H1 (cell line): ENCODE data around the gene RRBP1. TPM values are rescaled to one million over a fixed set of nuclear protein-coding genes. Genes with fewer than 3 reads are reported as not detected.

Experiments
- CTCF ChIA-PET: fragments of 300-600 bp; sonication (Branson Sonifier 250); formaldehyde crosslinking; loops from one replicate; lab custom pipeline; 2021; ENCODE audit not compliant: partially characterized antibody; lab: Charles Lee
- POLR2A ChIA-PET: fragments of 300-600 bp; sonication (Branson Sonifier 250); formaldehyde crosslinking; loops from one replicate; lab custom pipeline; 2021; ENCODE audit warnings: inconsistent platforms; ENCODE audit not compliant: partially characterized antibody; lab: Charles Lee
- DNase-seq, 2 experiments: peaks; one replicate each; pipeline versions ENCODE4 v3.0.0 to v3.0.0-alpha.2; 2010 to 2022; ENCODE audit warnings: low spot score in 2 of 2, low read depth in 1 of 2, mixed read lengths in 1 of 2
- FAIRE-seq: peaks from 2 replicates; lab custom pipeline; 2011; peaks lifted over from hg19 to GRCh38; lab: Jason Lieb, UNC
- H2AFZ ChIP-seq: 2 replicates; pipeline ENCODE4 v1.8.1; 2012; ENCODE audit warnings: low read length, inconsistent platforms
- H2AK5ac ChIP-seq: 2 replicates; pipeline ENCODE4 v1.6.1; 2013; ENCODE audit warnings: low read depth, low read length
- H2BK120ac ChIP-seq: replicated peaks from 2 replicates; pipeline ENCODE3; 2013; ENCODE audit warnings: low read depth, low read length, inconsistent platforms
- H2BK12ac ChIP-seq: 2 replicates; pipeline ENCODE4 v1.6.1; 2013; ENCODE audit warnings: low read depth, low read length
- H2BK15ac ChIP-seq: 2 replicates; pipeline ENCODE4 v1.6.1; 2013; ENCODE audit warnings: low read length
- H2BK20ac ChIP-seq: 2 replicates; pipeline ENCODE4 v1.6.1; 2013; ENCODE audit warnings: low read length
- H2BK5ac ChIP-seq: 2 replicates; pipeline ENCODE4 v1.6.1; 2013; ENCODE audit warnings: low read depth, low read length
- H3K14ac ChIP-seq: 2 replicates; pipeline ENCODE4 v1.6.1; 2013; ENCODE audit warnings: inconsistent platforms; ENCODE audit not compliant: insufficient read length
- H3K18ac ChIP-seq: 2 replicates; pipeline ENCODE4 v1.6.1; 2013; ENCODE audit warnings: low read length; ENCODE audit errors: extremely low read depth
- H3K23ac ChIP-seq: 2 replicates; pipeline ENCODE4 v1.6.1; 2013; ENCODE audit warnings: inconsistent platforms; ENCODE audit not compliant: insufficient read length
- H3K23me2 ChIP-seq: 2 replicates; pipeline ENCODE4 v1.6.1; 2013; ENCODE audit warnings: low read depth, low read length
- H3K27ac ChIP-seq: 2 replicates; pipeline ENCODE4 v1.6.1; 2011; ENCODE audit warnings: low read depth, low read length, inconsistent platforms
- H3K27me3 ChIP-seq, 4 experiments: replicated peaks in 1 of 4; 1 replicate in 1 of 4; 2 replicates in 3 of 4; pipeline versions ENCODE4 v1.6.1 to v1.8.1; 2011 to 2013; ENCODE audit warnings: low read length in 3 of 4, mild to moderate bottlenecking in 3 of 4, inconsistent platforms in 2 of 4, mixed read lengths in 2 of 4, moderate library complexity in 1 of 4; ENCODE audit not compliant: control insufficient read depth in 3 of 4, insufficient read depth in 3 of 4; ENCODE audit errors: extremely low read depth in 1 of 4
- H3K36me3 ChIP-seq, 4 experiments: 2 replicates each; pipeline versions ENCODE4 v1.6.1 to v1.8.1; 2011 to 2013; ENCODE audit warnings: mild to moderate bottlenecking in 4 of 4, low read length in 3 of 4, moderate library complexity in 2 of 4, control low read depth in 1 of 4, inconsistent platforms in 1 of 4; ENCODE audit not compliant: insufficient read depth in 4 of 4, control insufficient read depth in 2 of 4
- H3K4ac ChIP-seq: replicated peaks from 2 replicates; pipeline ENCODE3; 2013; ENCODE audit warnings: low read length, low read depth, mixed read lengths, inconsistent platforms; ENCODE audit not compliant: insufficient read length
- H3K4me1 ChIP-seq, 4 experiments: replicated peaks in 1 of 4; 1 replicate in 1 of 4; 2 replicates in 3 of 4; pipeline versions ENCODE4 v1.6.1 to v1.8.1; 2011 to 2013; ENCODE audit warnings: low read length in 3 of 4, inconsistent platforms in 2 of 4, mixed read lengths in 1 of 4; ENCODE audit not compliant: insufficient read depth in 4 of 4, control insufficient read depth in 3 of 4
- H3K4me2 ChIP-seq, 2 experiments: 2 replicates each; pipeline versions ENCODE4 v1.6.1 to v1.8.1; 2011 to 2013; ENCODE audit warnings: low read depth in 2 of 2, low read length in 2 of 2, control low read depth in 1 of 2, inconsistent platforms in 1 of 2, mild to moderate bottlenecking in 1 of 2; ENCODE audit not compliant: insufficient read depth in 1 of 2
- H3K4me3 ChIP-seq, 4 experiments: fragments of 200-600, 300-600 bp in 1 of 4; sonication (generic), shearing (Covaris generic), sonication (Bioruptor Twin) in 1 of 4; 2 replicates each; pipeline versions ENCODE4 v1.5.1 to v1.8.1; 2011 to 2016; ENCODE audit warnings: low read length in 4 of 4, low read depth in 3 of 4, control low read depth in 2 of 4, inconsistent platforms in 2 of 4, mild to moderate bottlenecking in 2 of 4, mixed read lengths in 1 of 4, moderate library complexity in 1 of 4; ENCODE audit not compliant: insufficient read depth in 2 of 4; ENCODE audit errors: extremely low read depth in 1 of 4
- H3K56ac ChIP-seq: replicated peaks from 2 replicates; pipeline ENCODE3; 2013; ENCODE audit warnings: low read depth, mild to moderate bottlenecking, mixed read lengths, low read length, inconsistent platforms; ENCODE audit not compliant: insufficient read length
- H3K79me1 ChIP-seq: 2 replicates; pipeline ENCODE4 v1.6.1; 2013; ENCODE audit warnings: low read depth, low read length, control low read depth
- H3K79me2 ChIP-seq, 2 experiments: 2 replicates each; pipeline versions ENCODE4 v1.6.1 to v1.8.1; 2012 to 2013; ENCODE audit warnings: low read length in 2 of 2, mild to moderate bottlenecking in 2 of 2, inconsistent platforms in 1 of 2; ENCODE audit not compliant: insufficient read depth in 2 of 2, control insufficient read depth in 1 of 2
- H3K9ac ChIP-seq, 4 experiments: replicated peaks in 1 of 4; 1 replicate in 1 of 4; 2 replicates in 3 of 4; pipeline versions ENCODE4 v1.6.1 to v1.8.1; 2011 to 2013; ENCODE audit warnings: low read depth in 3 of 4, low read length in 3 of 4, control low read depth in 2 of 4, mild to moderate bottlenecking in 2 of 4, moderate library complexity in 2 of 4, inconsistent platforms in 1 of 4; ENCODE audit errors: extremely low read depth in 1 of 4
- H3K9me3 ChIP-seq, 2 experiments: 2 replicates each; pipeline versions ENCODE4 v1.6.1 to v1.8.1; 2012 to 2013; ENCODE audit warnings: mild to moderate bottlenecking in 2 of 2, moderate library complexity in 2 of 2, control low read depth in 1 of 2, inconsistent platforms in 1 of 2, low read depth in 1 of 2, low read length in 1 of 2, mixed read lengths in 1 of 2; ENCODE audit not compliant: insufficient read depth in 2 of 2
- H4K20me1 ChIP-seq, 2 experiments: replicated peaks in 1 of 2; 2 replicates each; pipeline versions ENCODE3 to v1.8.1; 2011 to 2013; ENCODE audit warnings: inconsistent platforms in 2 of 2, low read length in 2 of 2, mild to moderate bottlenecking in 1 of 2; ENCODE audit not compliant: insufficient read depth in 2 of 2, control insufficient read depth in 1 of 2
- H4K5ac ChIP-seq: 2 replicates; pipeline ENCODE4 v1.6.1; 2013; ENCODE audit warnings: low read length, low read depth, mixed read lengths, inconsistent platforms; ENCODE audit not compliant: insufficient read length
- H4K8ac ChIP-seq: 2 replicates; pipeline ENCODE4 v1.8.0; 2013; ENCODE audit warnings: mild to moderate bottlenecking, moderate library complexity, low read length, inconsistent platforms; ENCODE audit not compliant: insufficient read depth; ENCODE audit errors: extremely low read depth
- H4K91ac ChIP-seq: replicated peaks from 2 replicates; pipeline ENCODE3; 2013; ENCODE audit warnings: low read length, mixed read lengths, inconsistent platforms; ENCODE audit not compliant: insufficient read length
- ASH2L ChIP-seq: fragments of 200-600, 300-600 bp; sonication (generic); IDR thresholded peaks from one replicate; pipeline ENCODE4 v1.7.1; 2017; ENCODE audit warnings: low read length
- BRCA1 ChIP-seq: IDR thresholded peaks from 2 replicates; pipeline ENCODE4 v1.6.1; 2012; ENCODE audit warnings: low read depth, low read length, improper control_type of control experiment
- CHD2 ChIP-seq: IDR thresholded peaks from 2 replicates; pipeline ENCODE4 v1.6.1; 2012; ENCODE audit warnings: low read length, improper control_type of control experiment
- EZH2 ChIP-seq: fragments of 200-600 bp; sonication (generic); IDR thresholded peaks from 2 replicates; pipeline ENCODE4 v1.7.1; 2012; ENCODE audit warnings: low read depth, mild to moderate bottlenecking, moderate library complexity, low read length, inconsistent platforms; ENCODE audit not compliant: severe bottlenecking
- GABPA ChIP-seq: IDR thresholded peaks from 2 replicates; pipeline ENCODE4 v1.6.1; 2011; ENCODE audit warnings: mild to moderate bottlenecking, low read length, moderate library complexity, borderline replicate concordance; ENCODE audit not compliant: insufficient read depth
- KDM1A ChIP-seq: fragments of 200-600, 300-600 bp; sonication (generic); IDR thresholded peaks from 2 replicates; pipeline ENCODE4 v1.7.1; 2016; ENCODE audit warnings: mild to moderate bottlenecking, low read length, borderline replicate concordance
- KDM4A ChIP-seq: IDR thresholded peaks from one replicate; pipeline ENCODE4 v1.7.1; 2012; ENCODE audit warnings: low read depth, mild to moderate bottlenecking, moderate library complexity, low read length, inconsistent platforms; ENCODE audit not compliant: severe bottlenecking
- NANOG ChIP-seq: IDR thresholded peaks from 2 replicates; pipeline ENCODE4 v1.6.1; 2011; ENCODE audit warnings: low read length, low read depth, mild to moderate bottlenecking, inconsistent platforms; ENCODE audit not compliant: insufficient read depth, poor library complexity, severe bottlenecking
- NRF1 ChIP-seq: IDR thresholded peaks from 2 replicates; pipeline ENCODE4 v1.6.1; 2011; ENCODE audit warnings: mild to moderate bottlenecking, low read depth, low read length, improper control_type of control experiment
- RBBP5 ChIP-seq: IDR thresholded peaks from 2 replicates; pipeline ENCODE4 v1.7.1; 2012; ENCODE audit warnings: low read depth, mild to moderate bottlenecking, inconsistent platforms, low read length, moderate library complexity, borderline replicate concordance
- RNF2 ChIP-seq: fragments of 200-900, 300-1000 bp; sonication (generic); IDR thresholded peaks from 2 replicates; pipeline ENCODE4 v1.7.1; 2016; ENCODE audit warnings: borderline replicate concordance, low read depth, mild to moderate bottlenecking, antibody characterized with exemption, low read length; ENCODE audit not compliant: poor library complexity, severe bottlenecking; ENCODE audit errors: missing control alignments
- TAF7 ChIP-seq: optimal IDR thresholded peaks from 2 replicates; pipeline ENCODE3; 2011; ENCODE audit warnings: low read depth, mild to moderate bottlenecking, inconsistent platforms, low read length, moderate library complexity, borderline replicate concordance
- WGBS, 2 experiments: shearing (Covaris generic) in 1 of 2; methylation state at CpG; one replicate each; pipeline versions ENCODE4 v1.1.6 to v1.1.7; 2013 to 2015; ENCODE audit warnings: low lambda C conversion rate in 2 of 2, mixed read lengths in 2 of 2, inconsistent platforms in 1 of 2, low coverage in 1 of 2, missing lambda C conversion rate in 1 of 2; ENCODE audit not compliant: insufficient replicate concordance in 2 of 2, insufficient coverage in 1 of 2, insufficient read length in 1 of 2; ENCODE audit errors: extremely low coverage in 1 of 2, missing lambda C conversion rate in 1 of 2; 5-methylcytosine and 5-hydroxymethylcytosine counted together
- polyA plus RNA-seq, 7 experiments: library from polyadenylated mRNA; depleted of rRNA in 3 of 7; stranded (reverse) in 5 of 7; unstranded in 2 of 7; fragments of >200 nt in 5 of 7; fragments of 200-250 nt in 2 of 7; gene quantifications; 1 replicate in 5 of 7; 2 replicates in 1 of 7; 4 replicates in 1 of 7; pipeline versions ENCODE4 v1.2.1 to v1.2.3, GENCODE V29; 2011 to 2013; ENCODE audit warnings: missing spikeins in 2 of 7, mixed read lengths in 2 of 7
- total RNA-seq: library from RNA; stranded (reverse); fragmentation: NEBNext Ultra II Directional; extraction: Animal tissue kit (Norgen Biotek cat#: 25700); gene quantifications from 2 replicates; pipeline ENCODE4 v1.2.1, GENCODE V29; 2021

Gene RRBP1
- total and polyA plus RNA-seq, 2 of the 8 experiments (the other 6 are each of a cell fraction or from before 2014, with no cell fraction given): 15.9 to 157 TPM

- FAIRE-seq (no peak), DNase-seq (no peak)
- Histone ChIP-seq H2AK5ac (no peak overlapping the region), H4K8ac (no peak overlapping the region; the same call in 1 of the 2 replicates), H3K18ac (no peak overlapping the region), H2BK5ac (no peak overlapping the region), H2AFZ (no peak overlapping the region), H4K5ac (no peak overlapping the region), H3K4me3 (no peak overlapping the region), H3K9me3 (no peaks in the 10 kb centered on the region), H3K23ac (no peak overlapping the region), H3K9ac (no peak overlapping the region), H3K36me3 (peaks cover 21 to 46% (median 42%) of the 10 kb centered on the region in 4 experiments), H2BK15ac (no peak overlapping the region), H2BK12ac (no peak overlapping the region), H3K4me2 (no peak overlapping the region), H3K4me1 (peaks cover 0 to under 1% (median under 1%) of the 10 kb centered on the region in 4 experiments; a peak in 2 of 7 replicates), H3K56ac (no peak overlapping the region), H2BK120ac (no peak overlapping the region), H4K20me1 (peaks cover 2 to 17% of the 10 kb centered on the region in 2 experiments), H3K23me2 (no peaks in the 10 kb centered on the region), H3K27ac (no peak overlapping the region), H3K14ac (no peak overlapping the region), H3K79me2 (no peaks in the 10 kb centered on the region), H2BK20ac (no peak overlapping the region), H3K79me1 (peaks cover 2% of the 10 kb centered on the region), H4K91ac (no peak overlapping the region), H3K4ac (no peak overlapping the region), H3K27me3 (no peaks in the 10 kb centered on the region)
- ChIA-PET POLR2A (no interaction called here), CTCF (interaction anchor here (0.9 to 8.3 kb wide), 6 partner anchors 8 to 17 kb away, joined by 3 to 95 read pairs (median 4); no protein-coding TSS in a partner anchor)
- 91% methylated on average over 9 of the region's 9 CpGs; no CpG with 5 or more reads in 1 of the 2 experiments for WGBS, 2 experiments
- TF ChIP-seq NANOG: no peak
- no peak for TF ChIP-seq TAF7
- TF ChIP-seq KDM1A: no peak
- TF ChIP-seq CHD2: no peak
- no peak for TF ChIP-seq RNF2
- TF ChIP-seq ASH2L: no peak
- no peak for TF ChIP-seq GABPA
- no peak for TF ChIP-seq EZH2
- no peak for TF ChIP-seq KDM4A
- no peak for TF ChIP-seq BRCA1
- no peak for TF ChIP-seq RBBP5
- TF ChIP-seq NRF1: no peak
Observed at GRCh38 chr20:17631576-17632319, 50.3 kb downstream of the RRBP1 start.
